ENCODE results near the gene ALPP. TPM values are rescaled to one million over a fixed set of nuclear protein-coding genes. Genes with fewer than 3 reads are reported as not detected.

Gene ALPP
- polyA plus RNA-seq, 1 experiment = not detected

GRCh38 chr2:232374356-232374755 lies 4.2 kb upstream of the ALPP start:
- TF ChIP-seq, protein P1, sequence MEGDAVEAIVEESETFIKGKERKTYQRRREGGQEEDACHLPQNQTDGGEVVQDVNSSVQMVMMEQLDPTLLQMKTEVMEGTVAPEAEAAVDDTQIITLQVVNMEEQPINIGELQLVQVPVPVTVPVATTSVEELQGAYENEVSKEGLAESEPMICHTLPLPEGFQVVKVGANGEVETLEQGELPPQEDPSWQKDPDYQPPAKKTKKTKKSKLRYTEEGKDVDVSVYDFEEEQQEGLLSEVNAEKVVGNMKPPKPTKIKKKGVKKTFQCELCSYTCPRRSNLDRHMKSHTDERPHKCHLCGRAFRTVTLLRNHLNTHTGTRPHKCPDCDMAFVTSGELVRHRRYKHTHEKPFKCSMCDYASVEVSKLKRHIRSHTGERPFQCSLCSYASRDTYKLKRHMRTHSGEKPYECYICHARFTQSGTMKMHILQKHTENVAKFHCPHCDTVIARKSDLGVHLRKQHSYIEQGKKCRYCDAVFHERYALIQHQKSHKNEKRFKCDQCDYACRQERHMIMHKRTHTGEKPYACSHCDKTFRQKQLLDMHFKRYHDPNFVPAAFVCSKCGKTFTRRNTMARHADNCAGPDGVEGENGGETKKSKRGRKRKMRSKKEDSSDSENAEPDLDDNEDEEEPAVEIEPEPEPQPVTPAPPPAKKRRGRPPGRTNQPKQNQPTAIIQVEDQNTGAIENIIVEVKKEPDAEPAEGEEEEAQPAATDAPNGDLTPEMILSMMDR (IDR thresholded peaks at IDR 0.05; ENCODE audit: low read depth, low read length) = no peak
- no peak overlapping the region for H3K4me3 ChIP-seq (ENCODE audit: low read depth, low read length)
- DNase-seq (ENCODE audit: low read depth, low spot score) = no peak
- H3K9me3 ChIP-seq (ENCODE audit: control insufficient read depth, insufficient read depth, low read length) = no peaks in the 10 kb centered on the region
- ChIA-PET POLR2A (no interaction called here), CTCF (interaction anchor here (0.8 to 1.4 kb wide), 2 partner anchors 9 to 64 kb away, joined by 3 to 5 read pairs; no protein-coding TSS in a partner anchor)
- H3K27ac ChIP-seq (ENCODE audit: low read depth, low read length) = no peak overlapping the region
- peaks cover 4% of the 10 kb centered on the region for H3K27me3 ChIP-seq (ENCODE audit: control insufficient read depth, insufficient read depth, low read length)

DNA sequence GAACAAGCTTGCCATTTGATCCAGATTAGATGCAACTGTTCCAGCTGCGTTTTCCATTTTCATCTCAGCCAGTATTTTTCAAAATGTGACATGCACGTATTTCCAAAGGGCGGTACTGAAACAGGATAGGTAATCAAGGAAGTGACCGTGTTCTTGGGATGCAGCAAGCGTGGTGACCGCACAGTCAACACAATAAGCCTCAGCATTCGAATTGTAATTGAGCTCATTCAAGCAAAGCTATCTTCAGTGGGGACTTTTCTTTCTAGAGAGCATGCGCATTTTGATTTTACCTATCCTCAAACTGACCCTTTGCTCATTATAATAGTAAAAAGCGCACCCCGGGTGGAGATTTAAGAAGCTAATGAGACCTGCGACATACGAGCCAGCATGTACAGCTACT lies 3.4 kb upstream of the ALPP start:
- ChIA-PET POLR2A (no interaction called here), CTCF (interaction anchor here (1.1 to 1.4 kb wide), 2 partner anchors 10 to 64 kb away, joined by 3 to 5 read pairs; no protein-coding TSS in a partner anchor)
- H3K4me3 ChIP-seq (ENCODE audit: low read depth, low read length) = no peak overlapping the region
- no peak for DNase-seq (ENCODE audit: low read depth, low spot score)
- no peak overlapping the region for H3K27ac ChIP-seq (ENCODE audit: low read depth, low read length)
- peaks cover 4% of the 10 kb centered on the region for H3K27me3 ChIP-seq (ENCODE audit: control insufficient read depth, insufficient read depth, low read length)
- TF ChIP-seq, protein P1 (IDR thresholded peaks at IDR 0.05; ENCODE audit: low read depth, low read length) = no peak
- no peaks in the 10 kb centered on the region for H3K9me3 ChIP-seq (ENCODE audit: control insufficient read depth, insufficient read depth, low read length)

GRCh38 chr2:232376260-232376659 lies 2.3 kb upstream of the ALPP start:
- Histone ChIP-seq H3K27ac (ENCODE audit: low read depth, low read length) (no peak overlapping the region), H3K4me3 (ENCODE audit: low read depth, low read length) (no peak overlapping the region), H3K9me3 (ENCODE audit: control insufficient read depth, insufficient read depth, low read length) (no peaks in the 10 kb centered on the region), H3K27me3 (ENCODE audit: control insufficient read depth, insufficient read depth, low read length) (peaks cover 4% of the 10 kb centered on the region)
- CTCF ChIA-PET = no interaction called here
- POLR2A ChIA-PET = no interaction called here
- no peak for DNase-seq (ENCODE audit: low read depth, low spot score)
- TF ChIP-seq, protein P1 (IDR thresholded peaks at IDR 0.05; ENCODE audit: low read depth, low read length) = no peak

DNA sequence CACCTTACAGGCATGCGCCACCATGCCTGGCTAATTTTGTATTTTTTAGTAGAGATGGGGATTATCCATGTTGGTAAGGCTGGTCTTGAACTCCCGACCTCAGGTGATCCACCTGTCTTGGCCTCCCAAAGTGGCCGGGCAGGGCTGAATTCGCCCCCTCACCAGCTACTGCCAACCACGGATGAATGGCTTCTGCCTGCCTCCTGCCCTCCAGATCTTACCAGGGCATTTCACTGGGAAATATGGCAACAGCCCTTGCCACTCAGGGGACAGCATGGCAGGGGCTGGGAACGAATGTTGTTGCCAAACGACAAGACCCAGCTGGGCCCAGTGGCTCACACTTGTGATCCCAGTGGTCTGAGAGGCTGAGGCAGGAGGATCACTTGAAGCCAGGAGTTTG lies 1.8 kb upstream of the ALPP start:
- H3K4me3 ChIP-seq (ENCODE audit: low read depth, low read length) = no peak overlapping the region
- DNase-seq (ENCODE audit: low read depth, low spot score) = no peak
- ChIA-PET POLR2A (no interaction called here), CTCF (interaction anchor here (0.7 kb wide), 1 partner anchor 523 kb away, joined by 4 read pairs; no protein-coding TSS in a partner anchor)
- peaks cover 6% of the 10 kb centered on the region for H3K27me3 ChIP-seq (ENCODE audit: control insufficient read depth, insufficient read depth, low read length)
- no peaks in the 10 kb centered on the region for H3K9me3 ChIP-seq (ENCODE audit: control insufficient read depth, insufficient read depth, low read length)
- no peak overlapping the region for H3K27ac ChIP-seq (ENCODE audit: low read depth, low read length)
- TF ChIP-seq, protein P1 (IDR thresholded peaks at IDR 0.05; ENCODE audit: low read depth, low read length) = no peak

DNA sequence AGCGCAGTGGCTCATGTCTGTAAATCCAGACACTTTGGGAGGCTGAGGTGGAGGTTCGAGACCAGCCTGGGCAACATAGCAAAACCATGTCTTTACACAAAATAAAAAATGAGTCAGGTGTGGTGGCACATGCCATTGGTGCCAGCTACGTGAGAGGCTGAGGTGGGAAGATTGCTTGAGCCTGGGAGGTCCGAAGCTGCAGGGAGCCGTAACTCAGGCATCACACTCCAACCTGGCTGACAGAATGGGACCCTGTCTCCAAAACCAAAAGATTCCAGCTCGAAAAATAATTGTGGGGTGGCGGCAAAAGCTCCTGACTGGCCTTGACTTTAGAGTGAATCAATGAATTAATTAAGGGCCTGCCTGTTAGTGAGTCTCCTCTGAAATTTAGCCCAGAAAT lies 1.2 kb upstream of the ALPP start:
- peaks cover 12% of the 10 kb centered on the region for H3K27me3 ChIP-seq (ENCODE audit: control insufficient read depth, insufficient read depth, low read length)
- POLR2A ChIA-PET = no interaction called here
- TF ChIP-seq, protein P1 (IDR thresholded peaks at IDR 0.05; ENCODE audit: low read depth, low read length) = no peak
- no peak for DNase-seq (ENCODE audit: low read depth, low spot score)
- no peaks in the 10 kb centered on the region; the same call in 1 of the 2 replicates for H3K9me3 ChIP-seq (ENCODE audit: control insufficient read depth, insufficient read depth, low read length)
- CTCF ChIA-PET = interaction anchor here (0.7 kb wide), 1 partner anchor 524 kb away, joined by 4 read pairs; no protein-coding TSS in a partner anchor
- no peak overlapping the region for H3K27ac ChIP-seq (ENCODE audit: low read depth, low read length)
- no peak overlapping the region for H3K4me3 ChIP-seq (ENCODE audit: low read depth, low read length)
